NAMALWA (cell line): ENCODE data around the gene LARGE1.
"Not testable (repeated sequence)": the region's sequence is repeated elsewhere in the genome, so short reads cannot be mapped to it uniquely, and the experiment has no call there.

ENCODE experiments used
- DNase-seq: peaks from one replicate; pipeline ENCODE4 v3.0.0-alpha.2; 2015; ENCODE audit warnings: low spot score

LARGE1 gene

GRCh38 chr22:33884829-33885228, 35.4 kb downstream of the LARGE1 start:
- no peak for DNase-seq

- no peak for DNase-seq
Measured at GRCh38 chr22:33883961-33884808, 36.1 kb downstream of the LARGE1 start.

- DNase-seq: no peak
Measured at GRCh38 chr22:33883561-33883960, 36.7 kb downstream of the LARGE1 start.

GRCh38 chr22:33882991-33883390, 37.3 kb downstream of the LARGE1 start:
- DNase-seq: no peak

- DNase-seq: no peak
Measured at GRCh38 chr22:33880986-33881385, 39.3 kb downstream of the LARGE1 start.

- DNase-seq: no peak
Measured at GRCh38 chr22:33879796-33880195, 40.5 kb downstream of the LARGE1 start.

- no peak for DNase-seq
Measured at GRCh38 chr22:33875316-33875715, 45.0 kb downstream of the LARGE1 start.

GRCh38 chr22:33874206-33874605, 46.1 kb downstream of the LARGE1 start:
- DNase-seq: no peak

- DNase-seq: no peak
Measured at GRCh38 chr22:33873666-33874065, 46.6 kb downstream of the LARGE1 start.

- no peak for DNase-seq
Measured at GRCh38 chr22:33873186-33873585, 47.1 kb downstream of the LARGE1 start.

GRCh38 chr22:33871935-33872334, 48.3 kb downstream of the LARGE1 start:
- no peak for DNase-seq

- DNase-seq: no peak
Measured at GRCh38 chr22:33869946-33870345, 50.3 kb downstream of the LARGE1 start.

- DNase-seq: no peak
Measured at GRCh38 chr22:33867971-33868370, 52.3 kb downstream of the LARGE1 start.

- DNase-seq: no peak
Measured at GRCh38 chr22:33867118-33867866, 53.0 kb downstream of the LARGE1 start.

- DNase-seq: no peak
Measured at GRCh38 chr22:33866511-33866910, 53.8 kb downstream of the LARGE1 start.

GRCh38 chr22:33865996-33866395, 54.3 kb downstream of the LARGE1 start:
- no peak for DNase-seq

- no peak for DNase-seq
Measured at GRCh38 chr22:33865248-33865647, 55.0 kb downstream of the LARGE1 start.

GRCh38 chr22:33864723-33865130, 55.5 kb downstream of the LARGE1 start:
- DNase-seq: no peak

GRCh38 chr22:33861216-33861875, 58.9 kb downstream of the LARGE1 start:
- no peak for DNase-seq

GRCh38 chr22:33860386-33860785, 59.9 kb downstream of the LARGE1 start:
- DNase-seq: no peak

GRCh38 chr22:33859311-33859710, 61.0 kb downstream of the LARGE1 start:
- DNase-seq: no peak

GRCh38 chr22:33858653-33859052, 61.6 kb downstream of the LARGE1 start:
- DNase-seq: not testable (repeated sequence)

- DNase-seq: not testable (repeated sequence)
Measured at GRCh38 chr22:33857767-33858166, 62.5 kb downstream of the LARGE1 start.
